ENCODE data around the gene LAMC3.
"Not testable (repeated sequence)": the region's sequence is repeated elsewhere in the genome, so short reads cannot be mapped to it uniquely, and the experiment has no call there.

LAMC3 gene

DNA sequence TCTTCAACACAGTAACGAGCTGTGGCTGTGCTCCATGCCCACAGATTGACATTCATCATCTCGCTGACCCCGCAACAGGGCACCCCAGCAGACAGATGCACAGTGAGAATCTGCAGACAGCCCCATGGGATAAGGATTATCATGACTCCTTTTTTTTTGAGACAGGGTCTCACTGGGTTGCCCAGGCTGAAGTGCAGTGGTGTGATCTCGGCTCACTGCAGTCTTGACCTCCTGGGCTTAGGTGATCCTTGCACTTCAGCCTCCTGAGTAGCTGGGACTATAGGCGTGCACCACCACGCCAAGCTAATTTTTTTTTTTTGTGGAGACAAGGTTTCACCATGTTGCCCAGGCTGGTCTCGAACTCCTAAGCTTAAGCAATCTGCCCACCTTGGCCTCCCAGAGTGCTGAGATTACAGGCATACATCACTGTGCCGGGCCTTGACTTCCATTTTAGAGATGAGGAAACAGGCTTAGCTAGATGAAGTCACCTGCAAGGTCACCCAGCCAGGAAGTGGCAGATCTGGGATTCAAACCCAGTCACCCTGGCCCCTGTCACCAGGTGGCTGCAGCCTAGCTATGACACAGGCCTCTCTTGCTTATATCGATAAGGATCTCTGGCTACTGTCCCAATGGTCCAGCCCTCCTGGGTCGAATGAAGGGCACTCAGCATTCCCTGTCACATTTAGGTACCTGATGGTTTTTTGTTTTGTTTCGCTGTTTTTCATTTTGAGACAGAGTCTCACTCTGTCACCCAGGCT lies 92.4 kb downstream of the LAMC3 start:
- DNase-seq: no peak

DNA sequence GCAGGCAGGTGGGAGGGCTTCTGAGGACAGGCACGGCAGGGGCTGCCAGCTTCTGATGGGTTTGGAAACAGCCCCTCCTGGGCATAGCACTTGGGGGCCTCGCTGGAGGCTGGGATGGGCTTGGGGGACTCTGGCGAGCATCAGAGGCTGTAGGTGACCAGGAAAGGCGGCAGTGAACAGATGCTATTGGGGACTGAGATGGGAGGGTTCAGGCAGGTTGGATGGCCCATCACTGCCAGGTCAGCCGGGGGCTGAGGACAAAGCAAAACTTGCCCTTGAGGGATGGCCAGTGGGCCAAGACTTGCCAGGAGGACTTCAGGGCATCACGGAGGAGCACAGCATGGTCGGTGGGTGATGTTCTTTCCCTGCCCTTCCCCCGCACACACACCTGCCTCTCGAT lies 94.0 kb downstream of the LAMC3 start:
- no peak for DNase-seq

- no peak for DNase-seq
These were observed 94.6 kb downstream of the LAMC3 start for GRCh38 chr9:131103535-131103934.

DNA sequence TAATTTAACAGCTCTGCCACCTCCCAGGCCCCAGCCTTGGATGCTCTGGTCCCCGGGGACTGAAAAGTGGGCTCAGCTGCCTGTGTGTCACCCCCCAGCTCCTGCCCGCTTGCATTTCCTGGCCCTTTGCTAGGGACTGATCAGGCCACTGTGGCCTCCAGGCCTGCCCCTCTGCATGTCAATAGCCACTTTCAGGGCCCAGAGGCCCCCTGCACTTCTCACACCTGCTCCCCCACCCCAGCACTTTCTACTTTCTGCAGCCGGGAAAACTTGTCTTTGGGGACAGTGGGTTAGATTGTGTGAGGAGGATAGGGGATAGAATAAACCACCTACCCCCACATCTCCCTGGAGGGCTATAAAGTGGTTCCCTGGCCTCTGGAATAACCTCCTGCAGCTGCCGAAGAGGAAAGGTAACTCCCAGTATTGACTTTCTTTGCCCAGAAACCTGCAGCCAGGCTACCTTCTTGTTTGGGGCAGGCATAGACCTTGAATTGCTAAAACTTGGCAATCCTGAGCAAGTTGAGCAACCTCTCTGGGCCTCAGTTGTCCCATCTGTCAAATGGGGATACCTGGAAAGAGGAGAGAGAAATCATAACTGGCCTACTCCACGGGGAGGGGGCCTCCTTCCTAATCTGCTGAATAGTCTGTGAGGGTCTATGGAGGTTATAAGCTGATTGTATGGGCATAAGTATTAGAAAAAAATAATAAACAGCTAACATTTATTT lies 95.2 kb downstream of the LAMC3 start:
- DNase-seq: no peak

DNA sequence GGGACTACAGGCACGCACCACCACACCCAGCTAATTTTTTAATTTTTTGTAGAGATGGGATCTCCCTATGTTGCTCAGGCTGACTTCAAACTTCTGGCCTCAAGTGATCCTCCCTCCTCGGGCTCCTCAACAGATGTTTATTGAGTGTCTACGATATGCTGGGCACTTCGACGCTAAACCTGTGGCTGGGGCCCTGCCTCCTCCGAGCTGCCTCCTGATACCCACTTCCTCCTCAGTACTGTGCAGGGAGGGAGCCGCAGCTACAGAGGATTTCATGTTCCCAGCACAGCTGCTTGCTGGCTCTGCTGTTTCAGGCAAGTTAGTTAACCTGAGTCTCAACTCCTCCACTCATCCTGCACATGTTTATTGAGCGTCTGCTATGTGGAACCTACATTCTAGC lies 97.0 kb downstream of the LAMC3 start:
- DNase-seq: no peak

DNA sequence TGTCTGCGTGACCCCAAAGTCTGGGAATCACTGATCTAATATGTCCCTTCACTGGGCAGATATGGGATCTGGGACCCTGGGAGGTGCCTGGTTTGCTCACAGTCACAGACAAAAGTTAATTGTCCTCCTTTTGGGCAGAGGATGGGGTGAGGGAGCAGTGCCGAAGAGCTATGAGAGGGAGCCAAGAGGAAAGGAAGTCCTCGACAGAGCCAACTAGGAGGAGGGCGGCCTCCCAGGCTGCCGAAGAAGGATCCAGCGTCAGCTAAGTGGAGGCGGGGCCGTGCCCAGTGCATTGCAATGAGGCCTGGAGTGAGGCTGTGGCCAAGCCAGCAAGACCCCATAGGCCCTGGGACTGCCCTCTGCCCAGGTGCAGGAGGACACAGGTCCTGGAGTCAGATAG lies 98.8 kb downstream of the LAMC3 start:
- DNase-seq: no peak

- DNase-seq: no peak
These were observed 102.3 kb downstream of the LAMC3 start for GRCh38 chr9:131111186-131111853.

DNA sequence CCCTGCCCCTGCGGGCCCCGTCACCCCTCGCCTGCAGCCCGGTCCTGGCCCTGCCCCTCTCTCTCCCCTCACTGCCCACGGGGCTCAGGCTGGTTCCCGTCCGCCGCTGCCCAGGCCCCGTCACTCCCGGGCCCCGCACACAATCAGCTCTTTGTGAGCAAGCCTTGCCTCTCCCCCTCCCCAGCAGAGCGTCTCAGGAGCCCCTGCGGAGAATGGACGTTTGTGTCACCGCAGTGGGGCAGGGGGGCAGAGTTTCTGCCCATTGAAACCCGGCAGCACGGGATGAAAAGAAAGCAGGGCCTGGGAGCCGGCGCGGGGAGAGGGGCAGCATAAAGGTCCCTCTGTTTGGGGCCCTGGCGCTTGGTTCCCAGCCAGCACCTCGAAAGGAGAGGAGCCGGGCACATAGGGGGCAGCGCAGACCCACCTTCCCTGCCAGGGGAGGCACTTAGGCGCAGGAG lies 102.9 kb downstream of the LAMC3 start:
- no peak for DNase-seq

DNA sequence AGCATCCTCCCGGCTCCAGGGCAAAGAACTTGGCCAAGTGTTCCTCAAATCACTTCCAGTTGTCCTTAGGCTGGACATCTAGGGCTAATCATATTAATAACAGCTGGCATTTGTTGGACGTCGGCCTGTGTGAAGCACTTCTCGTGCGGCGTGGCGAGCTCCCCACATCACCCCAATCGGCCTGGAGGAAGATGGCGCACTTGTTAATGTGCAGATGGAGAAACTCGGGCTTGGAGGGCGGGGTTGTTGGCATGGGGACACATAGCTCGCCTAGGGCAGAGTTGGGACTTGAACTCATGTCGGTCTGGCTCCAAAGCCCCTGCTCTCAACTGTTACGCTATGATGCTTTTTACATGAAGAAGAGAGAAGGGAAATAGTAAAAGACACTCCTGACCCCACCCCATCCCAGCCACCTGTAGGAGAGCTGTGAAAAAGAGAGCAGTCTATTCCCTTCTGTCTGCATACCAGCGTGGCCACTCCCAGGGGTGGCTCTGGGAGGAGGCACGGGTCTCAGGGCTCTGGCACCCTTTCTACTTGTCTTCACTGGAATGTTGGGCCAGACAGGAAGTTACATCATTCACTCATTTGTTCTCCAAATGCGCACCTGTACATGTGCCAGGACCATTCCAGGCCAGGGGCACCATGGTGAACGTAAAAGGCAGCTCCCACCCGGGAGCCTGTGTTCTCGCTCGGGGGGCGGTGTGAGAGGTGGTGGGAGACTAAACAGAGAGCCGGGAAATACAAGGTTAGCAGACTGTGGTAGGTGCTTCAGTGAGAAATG lies 103.6 kb downstream of the LAMC3 start:
- DNase-seq: no peak

GRCh38 chr9:131113655-131114054 lies 104.7 kb downstream of the LAMC3 start:
- DNase-seq: no peak

GRCh38 chr9:131114084-131114535 lies 105.1 kb downstream of the LAMC3 start:
- no peak for DNase-seq

DNA sequence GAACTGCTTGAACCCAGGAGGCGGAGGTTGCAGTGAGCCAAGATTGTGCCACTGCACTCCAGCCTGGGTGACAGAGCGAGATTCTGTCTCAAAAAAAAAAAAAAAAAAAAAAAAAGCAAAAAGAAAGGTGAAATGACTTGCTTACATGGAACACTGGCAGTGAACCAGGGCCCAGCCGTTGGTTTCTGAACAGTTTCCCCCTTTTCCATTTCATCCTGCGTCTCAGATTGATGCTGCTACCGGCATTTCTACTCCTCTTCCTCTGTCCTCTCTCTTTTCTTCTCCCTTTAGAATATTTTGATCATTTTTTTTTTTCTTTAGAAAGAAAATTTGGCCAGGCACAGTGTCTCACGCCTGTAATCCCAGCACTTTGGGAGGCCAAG lies 106.4 kb downstream of the LAMC3 start:
- not testable (repeated sequence) for DNase-seq

DNA sequence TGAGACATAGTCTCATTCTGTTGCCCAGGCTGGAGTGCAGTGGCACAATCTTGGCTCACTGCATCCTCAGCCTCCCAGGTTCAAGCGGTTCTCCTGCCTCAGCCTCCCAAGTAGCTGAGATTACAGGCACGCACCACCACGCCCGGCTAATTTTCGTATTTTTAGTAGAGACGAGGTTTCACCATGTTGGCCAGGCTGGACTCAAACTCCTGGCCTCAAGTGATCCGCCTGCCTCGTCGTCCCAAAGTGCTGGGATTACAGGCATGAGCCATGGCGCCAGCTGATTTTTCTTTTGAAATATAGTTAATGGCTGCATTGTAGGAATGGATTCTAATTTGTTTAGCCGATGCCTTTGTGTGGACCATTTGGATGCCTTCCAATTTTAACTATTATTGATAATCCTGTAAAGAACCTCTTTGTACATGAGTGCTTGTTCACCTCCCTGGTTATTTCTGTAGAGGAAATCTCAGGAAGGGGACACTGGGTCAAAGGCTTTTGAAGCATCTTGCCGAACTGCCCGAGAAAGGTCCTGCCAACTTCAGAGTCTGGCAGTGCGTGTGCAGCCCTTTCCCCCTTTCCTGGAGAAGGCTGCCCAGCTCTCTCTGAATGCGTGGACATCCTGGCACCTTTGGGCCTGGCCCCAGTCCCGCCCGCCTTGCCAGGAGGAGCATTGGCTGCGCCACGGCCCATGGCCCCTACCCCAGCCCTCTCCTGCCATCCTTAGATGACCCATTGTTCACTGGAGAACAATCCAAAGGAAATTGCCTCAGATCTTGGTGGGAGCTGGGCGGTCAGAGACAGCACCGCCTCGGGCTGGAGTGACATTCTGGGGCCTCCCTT lies 107.5 kb downstream of the LAMC3 start:
- no peak for DNase-seq

DNA sequence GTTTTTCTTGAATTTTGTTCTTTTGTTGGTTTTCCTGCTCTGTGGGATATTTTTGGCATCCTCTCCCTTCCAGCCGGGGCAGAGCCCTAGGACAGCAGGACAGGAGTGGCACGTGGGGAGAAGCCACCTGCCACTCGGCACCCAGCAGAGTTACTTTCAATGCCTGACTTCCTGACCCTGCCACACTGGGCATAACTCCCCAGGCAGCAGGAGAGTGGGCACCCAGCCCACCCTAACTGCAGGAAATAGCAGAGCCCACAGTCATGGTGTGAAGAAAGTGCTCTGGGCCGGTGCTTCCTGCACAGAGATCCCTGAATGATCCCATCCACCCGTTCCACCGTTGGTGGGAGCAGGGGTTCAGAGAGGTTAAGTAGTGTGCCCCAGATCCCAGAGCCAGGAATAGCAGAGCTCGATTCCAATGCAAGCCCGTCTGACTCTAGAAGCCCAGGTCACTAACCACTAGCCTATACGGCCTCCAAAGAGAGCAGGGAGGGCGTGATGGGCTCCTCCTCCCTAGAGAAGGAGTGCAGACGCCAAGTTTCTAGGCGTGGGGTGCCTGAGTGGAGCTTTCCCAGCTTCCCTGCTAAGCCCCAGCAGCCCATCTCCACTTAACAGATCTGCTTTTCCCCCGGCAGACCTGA lies 108.3 kb downstream of the LAMC3 start:
- no peak for DNase-seq

DNA sequence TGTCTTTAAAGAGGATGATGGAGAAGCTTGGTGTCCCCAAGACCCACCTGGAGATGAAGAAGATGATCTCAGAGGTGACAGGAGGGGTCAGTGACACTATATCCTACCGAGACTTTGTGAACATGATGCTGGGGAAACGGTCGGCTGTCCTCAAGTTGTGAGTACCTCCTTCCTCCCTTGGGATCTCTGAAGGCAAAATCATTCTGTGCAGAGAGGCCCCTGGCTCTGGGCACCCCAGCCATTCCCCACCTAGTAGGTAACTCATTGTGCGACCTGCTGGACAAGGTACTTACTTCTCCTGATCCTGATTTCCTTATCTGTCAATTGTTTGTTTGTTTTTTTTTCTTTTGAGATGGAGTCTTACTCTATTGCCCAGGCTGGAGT lies 108.8 kb downstream of the LAMC3 start:
- DNase-seq: no peak

DNA sequence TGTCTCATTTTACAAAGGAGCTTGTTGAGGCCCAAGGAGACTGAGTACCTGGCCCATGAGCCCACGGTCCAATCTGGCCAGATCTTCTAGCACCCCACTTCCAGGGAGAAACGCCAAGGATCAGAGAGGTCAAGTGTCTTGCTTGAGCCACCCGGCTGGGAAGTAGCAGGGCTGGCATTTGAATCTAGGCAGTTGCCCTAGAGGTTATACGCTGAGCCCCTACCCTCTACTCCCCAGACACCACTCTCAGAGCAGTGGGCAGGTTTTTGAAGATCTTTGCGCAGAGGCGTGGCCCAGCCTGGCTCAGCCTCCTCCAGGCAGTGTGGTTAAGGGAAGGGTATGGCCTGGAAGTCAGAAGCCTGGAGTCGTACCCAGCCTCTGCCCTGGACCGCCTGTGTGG lies 110.6 kb downstream of the LAMC3 start:
- no peak for DNase-seq

DNA sequence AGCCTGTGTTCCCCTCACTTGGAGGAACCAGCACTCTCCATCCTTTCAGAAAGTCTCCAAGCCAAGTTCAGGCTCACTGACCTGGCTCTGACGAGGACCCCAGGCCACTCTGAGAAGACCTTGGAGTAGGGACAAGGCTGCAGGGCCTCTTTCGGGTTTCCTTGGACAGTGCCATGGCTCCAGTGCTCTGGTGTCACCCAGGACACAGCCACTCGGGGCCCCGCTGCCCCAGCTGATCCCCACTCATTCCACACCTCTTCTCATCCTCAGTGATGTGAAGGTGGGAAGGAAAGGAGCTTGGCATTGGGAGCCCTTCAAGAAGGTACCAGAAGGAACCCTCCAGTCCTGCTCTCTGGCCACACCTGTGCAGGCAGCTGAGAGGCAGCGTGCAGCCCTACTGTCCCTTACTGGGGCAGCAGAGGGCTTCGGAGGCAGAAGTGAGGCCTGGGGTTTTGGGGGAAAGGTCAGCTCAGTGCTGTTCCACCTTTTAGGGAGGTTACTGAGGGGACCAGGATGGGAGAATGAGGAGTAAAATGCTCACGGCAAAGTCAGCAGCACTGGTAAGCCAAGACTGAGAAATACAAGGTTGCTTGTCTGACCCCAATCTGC lies 111.8 kb downstream of the LAMC3 start:
- DNase-seq: no peak

DNA sequence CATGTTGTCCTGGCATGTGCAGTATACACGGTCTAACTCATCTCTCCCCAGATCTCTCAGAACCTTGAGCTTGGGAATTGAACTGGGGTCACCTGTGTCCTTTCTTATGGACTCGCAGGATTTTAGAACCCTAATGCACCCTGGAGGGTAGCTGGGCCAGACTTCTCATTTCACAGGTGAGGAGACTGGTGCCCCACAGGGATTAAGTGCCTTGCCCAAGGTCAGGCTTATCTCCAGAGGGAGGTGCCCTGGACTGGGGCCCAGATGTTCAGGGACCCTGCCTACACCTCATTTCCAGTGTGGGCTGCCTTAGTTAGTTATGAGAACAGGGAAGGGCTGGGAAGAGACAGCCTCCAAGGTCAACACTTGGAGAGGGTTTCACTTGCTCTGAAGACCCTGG lies 112.4 kb downstream of the LAMC3 start:
- no peak for DNase-seq

DNA sequence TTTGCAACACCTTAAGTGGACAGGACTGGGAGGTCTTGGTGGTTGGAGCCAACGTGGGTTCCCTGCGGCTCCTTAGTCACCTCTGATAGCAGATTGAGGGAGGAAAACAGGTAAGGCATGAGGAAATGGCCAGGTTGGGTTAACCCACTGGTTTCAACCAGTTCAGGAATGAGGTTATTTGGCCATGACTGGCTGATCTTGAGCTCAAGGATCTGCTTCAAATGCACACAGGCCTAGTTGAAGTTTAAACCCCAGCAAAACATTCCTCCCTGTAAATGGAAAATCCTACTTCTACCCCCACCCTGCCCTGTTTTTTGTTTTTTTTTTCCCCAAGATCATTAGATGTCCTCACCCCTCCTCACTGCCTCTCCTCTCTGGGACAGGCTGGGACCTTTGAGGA lies 113.2 kb downstream of the LAMC3 start:
- DNase-seq: no peak

- DNase-seq: no peak
These were observed 116.0 kb downstream of the LAMC3 start for GRCh38 chr9:131125038-131125287.

DNA sequence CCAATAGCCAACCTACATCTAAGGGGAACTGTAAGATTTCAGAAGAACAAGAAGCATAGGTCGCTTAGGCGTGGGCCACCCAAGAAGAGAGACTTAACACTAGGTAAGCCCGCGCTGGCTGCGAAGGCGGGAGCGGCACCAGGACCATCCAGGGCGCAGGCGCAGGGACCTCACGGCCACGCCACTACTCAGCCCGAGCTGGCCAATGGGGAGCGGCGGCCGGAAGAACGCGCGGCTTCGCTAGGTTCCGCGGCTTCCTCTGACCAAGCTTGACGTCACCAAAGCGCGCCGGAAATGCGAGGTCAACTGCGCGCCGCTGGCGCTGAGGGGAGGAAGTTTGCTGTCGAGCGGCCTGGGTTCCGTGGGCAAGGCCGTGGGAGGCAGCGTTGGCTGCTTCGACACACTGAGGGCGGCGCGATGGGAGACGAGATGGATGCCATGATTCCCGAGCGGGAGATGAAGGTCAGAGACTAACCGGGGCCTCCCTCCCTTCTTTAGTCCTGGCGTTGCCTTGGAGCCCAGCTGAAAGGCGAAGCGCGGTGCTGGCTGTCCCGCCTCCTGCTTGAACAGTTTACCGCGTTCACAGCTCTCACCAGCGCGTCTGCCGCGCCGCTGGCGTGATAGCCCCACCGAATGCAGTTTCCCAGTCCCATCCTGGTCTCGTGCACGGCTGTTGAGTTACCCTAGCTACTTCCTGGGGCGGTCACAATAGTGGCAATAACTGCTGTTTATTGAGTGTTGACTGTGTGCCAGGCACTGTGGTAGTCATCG lies 116.5 kb downstream of the LAMC3 start, which contains the start of gene NUP214:
Gene NUP214 (plus strand): TSS at position 299 of the 771 bp plus-strand sequence. CDS start 119 bp downstream, at position 418.
- DNase-seq: peak; percentile 93 to 98

Data from bone marrow (tissue), 2 donors.